ENCODE measurements around the gene BCAS3.

GRCh38 chr17:60959011-60959410 is 281.4 kb downstream of the BCAS3 start:
- no peak for TF ChIP-seq EZH2 (IDR thresholded peaks at IDR 0.05; ENCODE audit: borderline replicate concordance, insufficient read depth, low read length, poor library complexity, severe bottlenecking)
- no peak for TF ChIP-seq CTCF (IDR thresholded peaks at IDR 0.05; ENCODE audit: poor library complexity, severe bottlenecking)
- no peak for TF ChIP-seq TAF1 (IDR thresholded peaks at IDR 0.05; ENCODE audit: low read depth)
- no peak for TF ChIP-seq POLR2AphosphoS5 (IDR thresholded peaks at IDR 0.05)
- TF ChIP-seq REST (IDR thresholded peaks at IDR 0.05; ENCODE audit: borderline replicate concordance) = no peak
